GM03348 (cell line): ENCODE data around the gene CGN.

ENCODE experiments used
- DNase-seq: peaks from one replicate; pipeline ENCODE4 v3.0.0; 2012; ENCODE audit warnings: low spot score

Gene CGN

GRCh38 chr1:151547119-151547899, 36.1 kb downstream of the CGN start:
- peak; percentile 93 for DNase-seq

GRCh38 chr1:151547900-151548230, 36.7 kb downstream of the CGN start:
- DNase-seq, result no peak

GRCh38 chr1:151549199-151549598, 38.0 kb downstream of the CGN start:
- peak; percentile 30 for DNase-seq

GRCh38 chr1:151553659-151554058, 42.5 kb downstream of the CGN start:
- DNase-seq, result peak; percentile 43

GRCh38 chr1:151556052-151556451, 44.9 kb downstream of the CGN start:
- no peak for DNase-seq

GRCh38 chr1:151562661-151563060, 51.5 kb downstream of the CGN start:
- no peak for DNase-seq

- DNase-seq, result no peak
Observed at GRCh38 chr1:151563376-151563775, 52.2 kb downstream of the CGN start.

GRCh38 chr1:151565502-151566189, 54.5 kb downstream of the CGN start:
- DNase-seq, result no peak

- no peak for DNase-seq
Observed at GRCh38 chr1:151568626-151569088, 57.5 kb downstream of the CGN start.

GRCh38 chr1:151570819-151571218, 59.6 kb downstream of the CGN start:
- DNase-seq, result no peak

- peak; percentile 91 for DNase-seq
Observed at GRCh38 chr1:151574575-151575529, 63.7 kb downstream of the CGN start.

GRCh38 chr1:151577173-151577572, 66.0 kb downstream of the CGN start:
- DNase-seq, result no peak

GRCh38 chr1:151578941-151579340, 67.8 kb downstream of the CGN start:
- no peak for DNase-seq

- DNase-seq, result peak; percentile 49
Observed at GRCh38 chr1:151579436-151580225, 68.4 kb downstream of the CGN start.

GRCh38 chr1:151581451-151581850, 70.3 kb downstream of the CGN start:
- DNase-seq, result no peak

- DNase-seq, result no peak
Observed at GRCh38 chr1:151581921-151582320, 70.7 kb downstream of the CGN start.

- DNase-seq, result no peak
Observed at GRCh38 chr1:151583796-151584195, 72.6 kb downstream of the CGN start.

- DNase-seq, result no peak
Observed at GRCh38 chr1:151584278-151584677, 73.1 kb downstream of the CGN start.

- no peak for DNase-seq
Observed at GRCh38 chr1:151584780-151585179, 73.6 kb downstream of the CGN start.

GRCh38 chr1:151585622-151586021, 74.4 kb downstream of the CGN start:
- DNase-seq, result peak; percentile 26
